Activated effector memory CD4-positive, alpha-beta T cell treated with Interleukin-2 at 50 U/mL for 16 hours (primary cell): ENCODE measurements around the gene KRTAP10-7.
A peak's percentile ranks its signal among the peaks of the same experiment; 100 is the strongest.
"Not testable (repeated sequence)": the region's sequence is repeated elsewhere in the genome, so short reads cannot be mapped to it uniquely, and the experiment has no call there.

Experiments
- DNase-seq: peaks from one replicate; pipeline ENCODE4 v3.0.0-alpha.2; 2020

Gene KRTAP10-7

DNA sequence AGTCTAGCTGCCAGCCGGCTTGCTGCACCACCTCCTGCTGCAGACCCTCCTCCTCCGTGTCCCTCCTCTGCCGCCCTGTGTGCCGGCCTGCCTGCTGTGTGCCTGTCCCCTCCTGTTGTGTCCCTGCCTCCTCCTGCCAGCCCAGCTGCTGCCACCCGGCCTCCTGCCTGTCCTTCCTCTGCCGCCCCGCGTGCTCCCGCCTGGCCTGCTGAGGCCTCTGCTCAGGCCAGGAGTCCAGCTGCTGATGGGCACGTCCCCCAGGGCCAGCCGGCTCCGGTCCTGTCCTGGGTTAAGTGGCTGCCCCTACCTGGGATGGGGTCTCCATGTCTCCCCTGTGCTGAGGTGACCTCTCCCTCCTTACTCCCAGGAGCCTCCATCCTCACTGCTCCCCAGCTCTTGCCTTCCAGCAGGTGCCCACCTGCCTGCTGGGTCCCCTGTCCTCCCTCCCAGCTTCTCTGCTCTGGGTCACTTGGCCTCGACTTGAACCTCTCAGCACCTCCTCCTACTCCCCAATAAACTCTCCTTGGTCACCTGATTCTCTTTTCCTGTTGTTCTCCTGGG lies 12.4 kb downstream of the KRTAP10-7 start:
- no peak for DNase-seq

DNA sequence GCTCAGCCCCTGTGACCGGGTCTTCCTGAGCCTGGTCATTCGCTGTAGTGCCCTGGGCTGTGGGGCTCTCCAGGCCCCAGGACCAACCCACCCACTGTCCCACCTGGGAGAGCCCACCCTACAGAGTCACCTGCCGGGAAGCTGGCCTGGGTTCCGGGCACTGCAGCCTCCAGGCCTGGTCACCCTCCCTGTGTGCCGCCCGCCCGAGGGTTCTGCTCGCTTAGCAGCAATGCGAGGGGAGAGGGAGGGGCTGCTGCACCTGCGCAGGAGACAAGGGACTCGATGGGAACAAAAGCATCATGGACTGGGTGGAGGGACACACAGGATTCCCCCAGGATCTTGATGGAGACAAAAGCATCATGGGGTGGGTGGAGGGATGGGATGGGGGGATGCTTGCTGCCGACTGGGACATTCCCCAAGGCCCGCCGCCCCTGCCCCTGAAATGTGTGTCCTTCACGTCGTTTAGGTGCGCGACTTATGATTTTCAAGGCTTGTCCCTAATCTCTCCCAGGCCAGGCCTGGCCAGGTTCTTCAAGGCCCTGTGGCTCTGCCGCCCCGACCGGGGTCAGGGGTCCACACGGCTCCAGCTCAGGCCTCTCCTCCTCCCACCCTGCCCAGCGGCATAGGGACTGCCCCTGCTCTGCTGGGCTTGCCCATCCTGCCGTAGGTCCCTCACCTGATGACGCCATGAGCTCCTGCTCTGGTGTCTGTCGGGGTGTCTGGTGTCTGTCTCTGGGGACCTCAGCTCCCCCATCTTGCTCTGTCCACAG lies 13.2 kb downstream of the KRTAP10-7 start:
- no peak for DNase-seq

DNA sequence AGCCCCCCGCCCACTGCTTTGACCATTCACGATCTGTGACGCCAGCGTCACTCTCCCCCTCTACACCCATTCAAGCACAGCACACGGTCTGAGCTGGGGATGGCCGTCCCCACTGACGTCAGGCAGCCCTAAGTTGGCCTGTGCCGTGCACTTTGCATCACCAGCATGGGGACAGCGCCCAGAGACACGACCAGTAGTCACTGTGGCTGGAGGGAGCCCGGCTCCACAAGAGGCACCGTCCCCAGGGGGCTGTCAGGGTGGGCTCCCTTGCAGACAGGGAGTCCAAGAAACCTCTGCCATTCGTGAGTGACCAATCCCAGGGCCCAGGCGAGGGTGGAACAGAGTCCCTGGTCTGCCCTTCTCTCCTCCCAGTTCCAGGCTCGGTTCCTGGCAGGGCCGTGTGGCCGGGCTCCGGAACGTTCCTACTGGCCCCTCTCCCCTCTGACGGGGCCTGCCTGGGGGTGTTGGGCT lies 13.8 kb downstream of the KRTAP10-7 start:
- no peak for DNase-seq

DNA sequence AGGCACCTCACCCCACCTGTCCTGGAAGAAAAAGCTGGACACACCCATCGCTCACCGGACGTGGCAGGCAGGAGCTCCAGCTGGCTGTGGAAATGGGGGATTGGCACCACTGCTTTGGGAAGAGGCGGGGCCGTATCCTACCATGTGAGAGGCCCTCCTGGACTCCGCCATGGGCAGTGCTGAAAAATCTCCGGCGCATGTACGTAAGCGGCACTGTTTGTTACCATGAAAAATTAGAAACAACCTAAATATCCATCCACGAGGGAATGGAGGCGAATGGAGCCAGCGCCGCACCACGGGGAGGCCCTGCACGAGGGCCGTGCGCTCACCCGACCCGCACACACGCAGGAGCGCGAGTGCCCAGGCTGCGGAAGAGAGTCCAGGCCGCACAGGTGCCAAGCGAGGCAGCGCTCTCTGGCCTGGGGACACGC lies 14.6 kb downstream of the KRTAP10-7 start:
- DNase-seq, result no peak

DNA sequence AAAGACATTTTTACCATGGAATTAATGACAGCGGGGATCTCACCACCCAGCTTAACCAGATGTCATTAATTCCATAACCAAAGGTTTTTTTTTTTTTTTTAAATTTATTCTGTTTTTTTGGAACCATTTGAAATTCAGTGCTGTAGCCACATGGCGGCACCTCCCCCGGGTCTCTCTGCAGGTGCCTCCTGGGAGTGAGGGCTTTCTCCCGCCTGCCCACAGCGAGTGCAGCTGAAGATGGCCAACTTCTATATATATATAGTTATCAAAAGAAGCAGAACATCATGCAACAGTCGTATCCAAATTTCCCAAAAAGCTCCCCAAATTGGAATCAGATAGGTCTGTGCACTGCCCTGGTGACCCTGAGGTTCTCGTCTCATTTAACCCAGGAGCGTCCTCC lies 15.1 kb downstream of the KRTAP10-7 start:
- DNase-seq, result no peak

DNA sequence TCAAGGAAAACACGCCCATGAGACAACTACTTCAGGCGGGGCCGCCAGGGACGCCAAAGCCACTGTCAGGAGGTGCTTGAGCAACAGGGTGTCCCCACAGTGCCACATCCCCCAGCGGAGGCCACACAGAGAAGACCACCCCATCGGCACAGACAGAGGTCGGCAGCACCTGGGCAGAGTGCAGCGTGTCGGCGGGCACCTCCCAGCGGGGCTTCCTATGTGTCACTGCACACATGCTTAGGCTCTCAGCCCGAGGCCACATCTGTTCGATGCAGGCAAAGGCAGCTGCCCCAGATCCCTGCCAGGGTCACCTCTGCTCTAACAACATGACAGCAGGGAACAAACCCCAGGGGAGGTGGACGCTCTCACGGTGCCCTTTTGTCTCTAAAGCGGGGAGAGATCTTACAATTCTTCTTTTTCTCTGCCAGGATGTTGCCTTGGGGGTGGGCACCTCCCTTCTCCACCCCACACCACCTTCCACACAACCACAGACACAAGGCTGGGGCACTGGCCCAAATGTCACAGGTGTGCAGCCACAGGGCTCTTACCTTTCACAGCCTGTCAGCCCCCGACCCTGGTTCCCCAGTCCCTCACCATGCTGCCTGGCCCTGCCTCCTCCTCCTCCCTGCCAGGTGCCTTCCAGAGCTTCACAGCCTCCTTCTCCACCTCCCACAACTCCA lies 15.7 kb downstream of the KRTAP10-7 start:
- DNase-seq, result no peak

DNA sequence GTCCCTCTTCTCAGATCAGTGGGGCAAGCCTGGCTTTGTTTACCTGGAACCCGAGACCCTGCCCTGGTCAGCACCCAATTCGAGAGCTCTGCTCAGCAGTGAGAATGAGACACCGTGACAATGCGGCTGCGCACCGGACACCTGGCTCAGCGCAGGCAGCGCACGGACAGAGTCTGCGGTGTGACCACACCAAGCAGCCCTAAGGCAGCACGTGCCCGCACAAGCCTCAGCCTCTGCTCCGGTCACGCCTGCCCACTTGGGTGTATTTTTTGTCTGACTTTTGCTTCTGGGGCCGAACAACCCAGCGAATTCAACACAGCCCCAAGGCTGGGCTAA lies 16.2 kb downstream of the KRTAP10-7 start:
- DNase-seq, result no peak

DNA sequence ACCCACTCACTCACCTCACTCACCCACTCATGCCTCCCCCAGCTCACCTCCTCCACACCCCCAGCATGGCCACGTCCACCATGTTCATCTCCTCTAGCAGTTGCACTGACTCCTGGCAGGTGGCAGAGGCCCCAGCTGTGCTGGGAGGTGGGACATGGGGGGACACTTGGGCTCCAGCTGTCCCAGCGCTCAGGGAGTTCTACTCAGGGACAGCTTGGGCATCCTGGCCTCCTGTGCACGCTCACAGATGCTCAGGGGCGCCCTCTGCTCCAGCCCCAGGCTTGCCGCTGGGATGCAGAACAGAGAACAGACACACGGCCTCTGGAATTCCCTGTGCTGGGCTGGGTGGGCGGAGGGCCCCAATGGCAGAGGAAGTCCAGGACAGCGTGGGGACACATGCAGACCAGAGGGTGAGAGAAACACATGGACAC lies 16.7 kb downstream of the KRTAP10-7 start:
- DNase-seq, result no peak

DNA sequence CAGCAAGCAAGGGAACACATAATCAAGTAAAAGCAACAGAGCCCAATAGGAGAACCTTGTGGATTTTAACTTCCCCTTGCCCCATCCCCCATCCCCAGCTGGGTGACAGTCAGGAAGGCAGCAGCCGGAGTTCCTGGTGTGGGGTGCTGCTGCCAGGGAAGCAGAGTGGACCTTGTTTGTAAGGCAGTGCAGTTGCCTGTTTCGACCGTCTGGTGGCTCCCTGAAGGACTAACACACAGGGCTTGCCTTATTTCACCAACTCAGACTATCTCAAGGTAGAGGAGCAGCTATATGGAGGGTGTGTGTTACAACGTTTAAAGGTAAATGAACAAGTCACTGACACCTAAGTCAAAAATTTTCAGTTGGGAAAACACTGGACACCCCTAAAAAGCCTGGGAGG lies 18.1 kb downstream of the KRTAP10-7 start:
- no peak for DNase-seq

DNA sequence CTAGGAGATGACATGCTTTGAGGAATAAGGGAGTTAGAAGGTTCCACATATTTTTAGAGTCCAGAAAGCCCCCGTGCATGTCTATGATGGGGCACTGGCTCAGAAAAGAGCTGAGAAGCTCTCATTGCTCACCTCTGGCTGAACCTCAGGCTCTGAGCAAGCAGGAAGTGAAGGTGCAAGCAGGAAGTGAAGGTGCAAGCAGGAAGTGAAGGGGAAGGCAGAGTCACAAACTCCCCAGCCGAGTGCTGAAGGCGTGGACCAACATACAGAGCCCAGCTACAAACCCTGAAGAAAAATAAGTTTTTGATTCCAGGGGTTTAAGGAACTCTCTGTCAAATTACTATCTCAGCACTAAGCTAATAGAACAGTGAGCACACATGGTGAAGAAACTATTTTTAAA lies 18.5 kb downstream of the KRTAP10-7 start:
- peak; percentile 56 for DNase-seq

DNA sequence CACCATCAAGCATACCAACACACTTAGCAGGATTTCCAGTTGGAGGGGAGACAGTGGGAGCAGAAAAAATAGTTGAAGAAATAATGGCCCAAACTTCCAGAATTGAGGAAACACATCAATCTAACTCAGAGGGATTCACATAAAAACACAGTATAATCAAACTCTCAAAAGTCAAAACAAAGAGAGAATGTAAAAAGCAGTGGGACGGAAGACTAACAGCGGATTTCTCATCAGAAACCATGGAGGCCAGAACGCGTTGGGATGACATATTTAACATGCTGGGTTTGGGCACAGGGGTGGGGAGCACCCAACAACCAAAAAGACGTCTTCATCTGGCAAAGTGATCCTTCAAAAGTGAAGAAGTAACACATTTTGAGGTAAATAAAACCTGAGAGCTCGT lies 19.5 kb downstream of the KRTAP10-7 start:
- no peak for DNase-seq

DNA sequence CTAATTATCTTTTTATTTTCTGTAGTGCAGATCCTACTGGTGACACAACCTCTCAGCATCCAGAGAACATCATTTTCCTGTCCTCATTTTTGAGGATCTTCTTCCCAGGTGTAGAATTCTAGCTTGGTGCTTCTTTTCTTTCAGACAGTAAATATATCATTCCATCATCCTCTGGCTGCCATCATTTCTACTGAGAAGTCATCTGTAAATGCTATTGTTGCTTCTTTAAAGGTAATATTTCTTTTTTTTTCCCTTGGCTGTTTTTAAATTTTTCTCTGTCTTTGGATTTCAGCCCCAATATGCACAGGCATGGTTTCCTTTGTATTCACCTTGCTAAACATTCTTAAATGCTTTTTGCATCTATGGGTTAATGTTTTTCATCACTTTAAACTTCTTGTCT lies 23.2 kb downstream of the KRTAP10-7 start:
- no peak for DNase-seq

DNA sequence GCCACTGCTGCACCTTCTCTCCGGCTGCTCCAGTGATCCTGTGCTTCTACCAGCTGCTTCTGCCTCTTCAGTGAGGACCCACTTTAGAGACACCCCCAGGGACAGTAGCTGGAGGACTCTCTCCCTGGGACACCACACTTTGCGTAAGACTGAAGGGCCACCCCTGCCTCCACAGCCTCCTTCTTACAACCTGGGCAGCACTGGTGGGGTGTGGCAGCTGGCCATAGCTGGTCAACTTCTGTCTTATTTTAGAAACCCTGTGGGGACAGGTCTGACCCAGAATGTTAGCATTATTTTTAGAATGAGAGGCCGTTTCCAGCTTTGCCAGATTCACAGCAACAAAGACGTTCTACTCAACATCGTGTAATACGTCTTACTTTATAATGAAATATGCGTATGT lies 25.4 kb downstream of the KRTAP10-7 start:
- no peak for DNase-seq

DNA sequence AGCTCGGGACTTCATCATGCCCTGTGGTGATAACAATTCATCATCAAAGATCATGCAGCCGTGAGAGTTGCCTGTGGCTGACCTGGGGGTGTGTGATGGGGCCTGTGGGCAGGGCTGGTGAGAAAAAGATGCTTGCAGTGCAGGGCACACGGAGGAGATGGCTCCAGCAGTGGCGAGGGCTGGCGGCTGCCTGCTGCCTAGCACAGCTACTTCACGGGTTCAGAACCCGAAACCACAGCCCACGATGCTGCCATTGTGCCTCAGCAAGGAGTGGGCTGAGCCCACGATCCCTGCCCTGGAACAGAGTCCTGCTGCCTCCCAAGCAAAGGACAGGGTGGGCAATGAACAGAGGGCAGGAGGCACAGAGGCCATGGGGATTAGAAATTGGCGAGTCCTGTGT lies 25.9 kb downstream of the KRTAP10-7 start:
- no peak for DNase-seq

DNA sequence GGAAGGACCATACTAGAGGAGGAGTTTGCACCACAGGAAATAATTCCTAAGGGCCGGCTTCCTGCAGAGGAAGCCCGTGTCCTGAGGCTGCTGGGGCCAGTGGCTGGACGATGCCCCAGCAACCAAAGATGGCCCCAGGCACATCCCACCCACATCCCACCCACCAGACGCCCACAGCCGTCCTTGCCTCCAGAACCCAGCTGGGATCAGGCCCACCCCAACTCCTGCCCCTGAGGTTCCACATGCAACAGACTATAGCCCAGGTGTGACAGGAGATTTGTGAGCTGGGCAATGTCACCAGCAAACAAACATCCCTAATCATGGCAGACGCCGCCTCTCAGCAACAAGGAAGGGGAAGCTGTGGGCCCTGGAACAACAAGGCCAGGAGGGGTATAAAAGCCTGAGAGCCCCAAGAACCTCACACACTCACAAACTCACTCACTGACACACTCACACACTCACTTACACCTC lies 26.3 kb downstream of the KRTAP10-7 start, which contains the start of gene KRTAP10-9:
Gene KRTAP10-9, plus strand, starts transcription at position 421 of the 471 bp plus-strand sequence. CDS start 79 bp downstream, outside the sequence.
- no peak for DNase-seq

DNA sequence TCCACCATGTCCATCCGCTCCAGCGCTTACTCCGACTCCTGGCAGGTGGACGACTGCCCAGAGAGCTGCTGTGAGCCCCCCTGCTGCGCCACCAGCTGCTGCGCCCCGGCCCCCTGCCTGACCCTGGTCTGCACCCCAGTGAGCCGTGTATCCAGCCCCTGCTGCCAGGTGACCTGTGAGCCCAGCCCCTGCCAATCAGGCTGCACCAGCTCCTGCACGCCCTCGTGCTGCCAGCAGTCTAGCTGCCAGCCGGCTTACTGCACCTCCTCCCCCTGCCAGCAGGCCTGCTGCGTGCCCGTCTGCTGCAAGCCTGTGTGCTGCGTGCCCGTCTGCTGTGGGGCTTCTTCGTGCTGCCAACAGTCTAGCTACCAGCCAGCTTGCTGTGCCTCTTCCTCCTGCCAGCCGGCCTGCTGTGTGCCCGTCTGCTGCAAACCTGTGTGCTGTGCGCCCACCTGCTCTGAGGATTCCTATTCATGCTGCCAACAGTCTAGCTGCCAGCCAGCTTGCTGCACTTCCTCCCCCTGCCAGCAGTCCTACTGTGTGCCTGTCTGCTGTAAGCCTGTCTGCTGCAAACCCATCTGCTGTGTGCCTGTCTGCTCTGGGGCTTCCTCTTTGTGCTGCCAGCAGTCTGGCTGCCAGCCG lies 26.9 kb downstream of the KRTAP10-7 start:
- not testable (repeated sequence) for DNase-seq

DNA sequence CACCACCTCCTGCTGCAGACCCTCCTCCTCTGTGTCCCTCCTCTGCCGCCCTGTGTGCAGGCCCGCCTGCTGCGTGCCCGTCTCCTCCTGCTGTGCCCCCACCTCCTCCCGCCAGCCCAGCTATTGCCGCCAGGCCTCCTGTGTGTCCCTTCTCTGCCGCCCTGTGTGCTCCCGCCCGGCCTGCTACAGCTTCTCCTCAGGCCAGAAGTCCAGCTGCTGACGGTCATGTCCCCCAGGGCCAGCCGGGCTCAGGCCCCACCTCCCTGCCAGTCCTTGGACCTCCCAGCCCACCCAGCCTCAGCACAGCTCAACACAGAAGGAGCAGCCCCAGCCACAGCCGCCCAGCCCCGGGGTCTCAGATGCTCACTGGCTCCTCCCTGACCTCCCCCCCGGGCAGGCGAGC lies 27.4 kb downstream of the KRTAP10-7 start:
- DNase-seq, result not testable (repeated sequence)

DNA sequence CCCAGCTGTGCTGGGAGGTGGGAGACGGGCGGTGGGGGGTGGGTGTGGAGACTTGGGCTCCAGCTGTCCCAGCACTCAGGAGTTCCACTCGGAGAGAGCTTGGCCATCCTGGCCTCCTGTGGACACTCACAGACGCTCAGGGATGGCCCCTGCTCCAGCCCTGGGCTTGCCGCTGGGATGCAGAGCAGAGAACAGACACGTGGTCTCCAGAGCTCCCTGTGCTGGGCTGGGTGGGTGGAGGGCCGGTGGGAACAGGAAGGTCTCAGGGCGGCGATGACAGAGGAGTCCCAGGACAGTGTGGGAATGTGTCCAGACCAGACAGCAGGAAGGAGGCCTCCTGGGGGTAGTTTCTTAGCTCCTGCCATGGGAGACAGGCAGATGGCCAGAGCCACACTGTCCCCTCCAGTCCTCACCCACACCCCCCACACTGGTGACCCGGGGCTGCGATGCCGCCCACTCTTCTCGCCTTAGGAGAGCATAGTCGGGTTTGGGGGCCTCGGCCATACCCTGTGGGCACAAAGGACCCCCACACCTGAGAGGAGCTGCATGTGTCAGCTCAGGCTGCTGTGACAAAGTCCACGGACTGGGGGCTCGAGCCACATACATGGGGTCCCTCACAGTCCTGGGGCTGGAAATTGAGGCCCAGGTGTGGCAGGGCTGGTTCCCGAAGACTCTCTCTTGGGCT lies 28.5 kb downstream of the KRTAP10-7 start:
- DNase-seq, result no peak

DNA sequence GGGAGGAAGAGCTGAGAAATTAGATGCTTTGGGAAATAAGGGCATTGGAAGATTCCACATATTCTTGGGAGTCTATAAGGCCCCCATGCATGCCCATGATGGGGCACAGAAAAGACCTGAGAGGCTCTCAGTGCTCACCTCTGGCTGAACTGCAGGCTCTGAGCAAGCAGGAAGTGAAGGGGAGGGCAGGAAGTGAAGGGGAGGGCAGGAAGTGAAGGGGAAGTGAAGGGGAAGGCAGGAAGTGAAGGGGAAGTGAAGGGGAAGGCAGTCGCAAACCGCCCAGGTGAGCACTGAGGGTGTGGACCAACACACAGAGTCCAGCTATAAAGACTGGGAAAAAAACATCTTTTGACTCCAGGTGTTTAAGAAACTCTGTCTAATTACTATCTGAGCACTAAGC lies 30.0 kb downstream of the KRTAP10-7 start:
- no peak for DNase-seq

DNA sequence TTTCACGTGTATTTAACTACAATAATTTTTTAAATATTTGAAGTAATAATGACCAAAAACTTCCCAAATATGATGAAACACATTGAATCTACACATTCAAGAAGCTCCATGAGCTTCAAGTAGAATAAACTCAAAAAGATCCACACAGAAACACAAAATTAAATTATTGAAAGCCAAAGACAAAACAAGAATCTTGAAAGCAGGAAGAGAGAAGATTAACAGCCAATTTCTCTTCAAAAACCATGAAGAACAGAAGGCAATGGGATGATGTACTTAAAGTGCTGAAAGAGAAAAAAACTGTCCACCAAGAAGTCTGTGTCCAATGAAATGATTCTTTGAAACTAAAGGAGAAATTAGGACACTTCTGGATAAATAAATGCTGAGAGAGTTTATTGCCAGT lies 31.7 kb downstream of the KRTAP10-7 start:
- no peak for DNase-seq

DNA sequence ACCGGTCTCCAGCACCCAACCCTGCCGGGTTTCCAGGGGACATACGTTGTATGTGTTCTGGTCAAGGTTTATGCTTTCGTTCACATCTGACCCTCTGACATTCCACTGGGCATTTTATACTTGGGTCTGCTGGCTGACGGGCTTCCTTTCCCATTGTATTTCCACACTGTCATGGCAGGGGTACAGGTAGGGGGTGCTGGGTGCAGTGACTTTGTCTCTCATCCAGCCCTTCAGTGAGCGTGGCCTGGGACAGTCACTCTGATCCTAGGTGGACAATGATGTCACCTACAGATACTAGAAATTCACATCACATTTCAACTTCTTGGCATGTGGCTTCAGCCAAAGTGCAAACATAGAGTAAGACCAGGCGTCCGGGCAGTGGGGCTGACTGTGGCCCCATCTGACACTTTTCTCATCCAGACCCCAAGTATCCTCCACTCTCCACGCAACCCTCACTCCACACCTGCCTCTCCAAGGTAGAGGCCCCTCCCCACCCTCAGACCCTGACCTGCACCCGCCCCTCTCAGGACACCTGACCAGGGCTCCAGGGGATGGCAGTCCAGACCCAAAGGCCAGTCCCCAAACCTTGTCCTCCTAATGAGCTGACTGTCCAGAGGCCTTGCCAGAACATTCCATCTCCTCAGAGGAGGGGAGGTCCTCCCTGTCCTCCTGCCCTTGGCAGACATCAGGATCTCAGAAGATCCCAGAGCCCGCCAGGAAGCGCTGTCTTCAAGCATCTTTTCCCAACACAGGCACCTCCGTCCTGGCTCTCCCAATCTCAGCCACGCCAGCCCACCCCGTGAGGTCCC lies 36.0 kb downstream of the KRTAP10-7 start:
- DNase-seq, result no peak
